Duodenal mucosa (tissue), 2 donors: ENCODE results near the gene SKIDA1.
A peak's percentile ranks its signal among the peaks of the same experiment; 100 is the strongest.
"Not testable (repeated sequence)": the region's sequence is repeated elsewhere in the genome, so short reads cannot be mapped to it uniquely, and the experiment has no call there.

Experiments used
- H3K27ac ChIP-seq: one replicate; pipeline ENCODE4 v1.7.0; 2013; ENCODE audit warnings: low read depth, low read length
- H3K27me3 ChIP-seq, 2 donors: one replicate each; pipeline ENCODE4 v1.7.0; 2013; ENCODE audit warnings: low read length in 2 of 2, control low read depth in 1 of 2; ENCODE audit not compliant: insufficient read depth in 2 of 2, control insufficient read depth in 1 of 2
- H3K36me3 ChIP-seq, 2 donors: one replicate each; pipeline ENCODE4 v1.7.0; 2013; ENCODE audit warnings: low read length in 2 of 2, control low read depth in 1 of 2; ENCODE audit not compliant: insufficient read depth in 2 of 2, control insufficient read depth in 1 of 2
- H3K4me1 ChIP-seq, 2 donors: one replicate each; pipeline ENCODE4 v1.7.0; 2013; ENCODE audit warnings: low read length in 2 of 2, control low read depth in 1 of 2; ENCODE audit not compliant: insufficient read depth in 2 of 2, control insufficient read depth in 1 of 2
- H3K4me3 ChIP-seq, 2 donors: one replicate each; pipeline ENCODE4 v1.7.0; 2013; ENCODE audit warnings: low read length in 2 of 2, low read depth in 1 of 2
- H3K9ac ChIP-seq, 2 donors: one replicate each; pipeline ENCODE4 v1.7.0; 2013; ENCODE audit warnings: low read length in 2 of 2, low read depth in 1 of 2
- H3K9me3 ChIP-seq, 2 donors: one replicate each; pipeline ENCODE4 v1.7.0; 2013; ENCODE audit warnings: low read length in 2 of 2, control low read depth in 1 of 2; ENCODE audit not compliant: control insufficient read depth in 1 of 2

Gene SKIDA1

GRCh38 chr10:21535976-21536375, 10.5 kb upstream of the SKIDA1 start:
- H3K9ac ChIP-seq, H3K9me3 ChIP-seq, H3K4me3 ChIP-seq, H3K4me1 ChIP-seq, H3K27me3 ChIP-seq, H3K27ac ChIP-seq: not testable (repeated sequence)
- H3K36me3 ChIP-seq, result peaks cover 0 to 29% of the 10 kb centered on the region in 2 donors

GRCh38 chr10:21535494-21535965, 10.0 kb upstream of the SKIDA1 start:
- H3K27ac ChIP-seq, result no peak overlapping the region
- no peaks in the 10 kb centered on the region for H3K27me3 ChIP-seq
- H3K9ac ChIP-seq, result peak overlapping the region in 1 of 2 donors; percentile 48
- no peaks in the 10 kb centered on the region for H3K9me3 ChIP-seq
- H3K36me3 ChIP-seq, result peaks cover 0 to 24% of the 10 kb centered on the region in 2 donors
- H3K4me1 ChIP-seq, result peaks cover 7 to 9% of the 10 kb centered on the region in 2 donors
- peak overlapping the region; percentile 65 to 68 for H3K4me3 ChIP-seq

GRCh38 chr10:21534604-21535493, 9.4 kb upstream of the SKIDA1 start:
- H3K9ac ChIP-seq, result peak overlapping the region in 1 of 2 donors; percentile 48
- no peaks in the 10 kb centered on the region for H3K9me3 ChIP-seq
- H3K4me3 ChIP-seq, result peak overlapping the region; percentile 85 to 95
- H3K27me3 ChIP-seq, result no peaks in the 10 kb centered on the region
- peaks cover 0 to 18% of the 10 kb centered on the region in 2 donors for H3K36me3 ChIP-seq
- H3K4me1 ChIP-seq, result peaks cover 7 to 9% of the 10 kb centered on the region in 2 donors
- peak overlapping the region; percentile 90 for H3K27ac ChIP-seq

- H3K4me1 ChIP-seq, result peaks cover 7 to 9% of the 10 kb centered on the region in 2 donors
- peak overlapping the region; percentile 85 to 95 for H3K4me3 ChIP-seq
- H3K27me3 ChIP-seq, result no peaks in the 10 kb centered on the region
- no peaks in the 10 kb centered on the region for H3K9me3 ChIP-seq
- H3K36me3 ChIP-seq, result peaks cover 0 to 15% of the 10 kb centered on the region in 2 donors
- H3K27ac ChIP-seq, result peak overlapping the region; percentile 90
- H3K9ac ChIP-seq, result peak overlapping the region in 1 of 2 donors; percentile 4
Observed at GRCh38 chr10:21534280-21534586, 8.8 kb upstream of the SKIDA1 start.

DNA sequence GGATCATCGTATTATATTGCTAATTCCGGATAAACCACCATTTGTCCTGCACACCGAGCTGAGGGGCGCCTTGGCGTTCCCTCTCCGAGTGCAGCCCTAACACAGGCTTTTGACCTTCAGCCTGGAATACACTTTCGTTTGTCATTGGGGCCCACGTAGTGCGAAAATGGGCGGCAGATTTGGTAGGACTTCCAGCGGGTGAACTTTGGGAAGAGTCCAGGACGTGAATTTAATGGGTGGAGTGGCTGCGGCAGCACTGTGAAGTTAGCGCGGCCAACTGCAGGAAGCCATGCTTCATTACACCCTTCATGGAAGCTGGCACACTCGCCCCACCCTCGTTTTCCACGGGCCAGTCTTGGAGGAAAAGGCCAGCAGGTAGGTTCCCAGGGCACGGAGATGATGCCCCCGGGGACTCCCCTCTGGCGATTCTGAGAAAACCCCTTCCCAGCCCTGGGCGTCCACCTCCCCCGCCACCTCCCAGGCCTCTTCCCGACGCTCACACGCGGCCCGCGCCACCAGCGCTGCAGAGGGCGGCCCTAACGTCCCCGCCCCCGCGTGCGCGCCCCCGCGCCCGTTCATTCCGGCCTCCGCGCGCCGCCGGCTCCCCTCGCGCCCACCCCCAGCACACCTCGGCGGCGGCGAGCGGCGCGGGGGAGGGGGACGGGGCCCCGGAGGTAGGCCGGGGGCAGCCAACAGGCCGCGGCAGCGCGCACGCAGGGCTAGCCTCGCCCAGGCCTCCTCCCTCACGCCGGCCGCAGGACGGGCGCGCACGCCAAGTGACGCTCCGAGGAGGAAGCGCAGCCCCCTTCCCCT, 8.2 kb upstream of the SKIDA1 start, which contains the start of gene MLLT10:
TSS of gene MLLT10 (plus strand) at position 766 of the 813 bp plus-strand sequence. CDS start 413 bp downstream, outside the sequence.
- H3K36me3 ChIP-seq, result peaks cover 0 to 9% of the 10 kb centered on the region in 2 donors
- H3K27me3 ChIP-seq, result peaks cover 0 to 3% of the 10 kb centered on the region in 2 donors
- peaks cover 7 to 9% of the 10 kb centered on the region in 2 donors for H3K4me1 ChIP-seq
- peak within 1 kb of the TSS; percentile 86 to 92 for H3K9ac ChIP-seq
- H3K4me3 ChIP-seq, result peak within 1 kb of the TSS; percentile 89 to 95
- H3K9me3 ChIP-seq, result no peaks in the 10 kb centered on the region
- peak within 1 kb of the TSS; percentile 90 for H3K27ac ChIP-seq

GRCh38 chr10:21532694-21533466, 7.4 kb upstream of the SKIDA1 start:
- H3K4me1 ChIP-seq, result peaks cover 7 to 9% of the 10 kb centered on the region in 2 donors
- peak overlapping the region; percentile 86 to 92 for H3K9ac ChIP-seq
- H3K4me3 ChIP-seq, result peak overlapping the region; percentile 89 to 95
- peaks cover 3 to 4% of the 10 kb centered on the region in 2 donors for H3K27me3 ChIP-seq
- H3K27ac ChIP-seq, result peak overlapping the region; percentile 90
- H3K9me3 ChIP-seq, result no peaks in the 10 kb centered on the region
- H3K36me3 ChIP-seq, result peaks cover 0 to 6% of the 10 kb centered on the region in 2 donors

GRCh38 chr10:21531164-21531563, 5.7 kb upstream of the SKIDA1 start:
- Histone ChIP-seq H3K27me3 (peaks cover 3 to 14% of the 10 kb centered on the region in 2 donors), H3K9ac (no peak overlapping the region), H3K4me1 (peaks cover 7 to 9% of the 10 kb centered on the region in 2 donors), H3K9me3 (no peaks in the 10 kb centered on the region), H3K4me3 (no peak overlapping the region), H3K27ac (no peak overlapping the region), H3K36me3 (no peaks in the 10 kb centered on the region)

DNA sequence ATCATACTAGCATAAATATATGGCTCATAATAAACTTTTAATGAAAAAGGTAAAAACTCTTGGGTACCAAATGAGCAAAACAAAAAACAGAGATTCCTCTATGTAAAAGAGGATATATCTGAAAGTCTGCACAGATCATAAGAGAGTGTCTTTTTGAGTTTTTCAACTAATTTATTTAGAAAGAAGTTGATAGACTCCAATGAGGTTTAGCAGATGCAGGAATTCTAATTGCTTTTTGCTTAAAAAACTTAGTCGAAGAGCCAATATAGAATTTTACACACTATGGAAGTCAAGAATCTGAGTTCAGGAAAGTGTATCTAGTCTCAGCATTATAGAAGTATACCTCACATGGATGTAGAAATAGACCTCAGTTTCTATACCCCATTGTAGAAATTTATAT, 5.2 kb upstream of the SKIDA1 start:
- peaks cover 3 to 14% of the 10 kb centered on the region in 2 donors for H3K27me3 ChIP-seq
- H3K4me3 ChIP-seq, result no peak overlapping the region
- peaks cover 7 to 9% of the 10 kb centered on the region in 2 donors for H3K4me1 ChIP-seq
- no peaks in the 10 kb centered on the region for H3K36me3 ChIP-seq
- H3K9me3 ChIP-seq, result no peaks in the 10 kb centered on the region
- H3K27ac ChIP-seq, result no peak overlapping the region
- no peak overlapping the region for H3K9ac ChIP-seq

- no peak overlapping the region for H3K27ac ChIP-seq
- peaks cover 5 to 18% of the 10 kb centered on the region in 2 donors for H3K27me3 ChIP-seq
- no peak overlapping the region for H3K9ac ChIP-seq
- H3K9me3 ChIP-seq, result no peaks in the 10 kb centered on the region
- peaks cover 7 to 12% of the 10 kb centered on the region in 2 donors for H3K4me1 ChIP-seq
- no peak overlapping the region for H3K4me3 ChIP-seq
- H3K36me3 ChIP-seq, result no peaks in the 10 kb centered on the region
Observed at GRCh38 chr10:21530168-21530567, 4.7 kb upstream of the SKIDA1 start.
